ENCODE measurements around the gene USB1. TPM values are rescaled to one million over a fixed set of nuclear protein-coding genes. Genes with fewer than 3 reads are reported as not detected.

The USB1 gene
- total RNA-seq, 4 donors from 2014 or later: 18.8 to 42.5 (median 33.4) TPM

DNA sequence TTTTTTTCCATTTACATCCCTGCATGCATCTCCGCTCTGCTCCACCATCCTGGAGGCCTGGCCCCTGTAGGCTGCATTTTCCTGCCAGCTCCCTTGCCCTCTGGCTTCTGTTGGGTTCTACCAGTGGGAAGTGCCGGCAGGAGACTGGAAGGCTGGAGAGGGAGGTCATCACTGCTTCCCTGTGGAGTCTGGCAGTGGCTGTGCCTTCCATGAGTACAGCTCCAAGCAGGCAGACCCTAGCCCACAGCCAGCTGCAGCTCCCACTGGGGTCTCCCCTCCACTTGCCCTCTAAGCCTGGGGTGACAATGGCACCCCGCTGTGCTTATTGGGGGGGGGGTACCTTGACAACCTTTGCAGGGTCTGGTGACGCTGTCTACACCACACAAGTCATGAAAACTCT lies 61.6 kb downstream of the USB1 start:
- ATAC-seq (ENCODE audit: low FRiP score) (no peak), DNase-seq (ENCODE audit: low spot score) (no peak)
- TF ChIP-seq, protein P1, sequence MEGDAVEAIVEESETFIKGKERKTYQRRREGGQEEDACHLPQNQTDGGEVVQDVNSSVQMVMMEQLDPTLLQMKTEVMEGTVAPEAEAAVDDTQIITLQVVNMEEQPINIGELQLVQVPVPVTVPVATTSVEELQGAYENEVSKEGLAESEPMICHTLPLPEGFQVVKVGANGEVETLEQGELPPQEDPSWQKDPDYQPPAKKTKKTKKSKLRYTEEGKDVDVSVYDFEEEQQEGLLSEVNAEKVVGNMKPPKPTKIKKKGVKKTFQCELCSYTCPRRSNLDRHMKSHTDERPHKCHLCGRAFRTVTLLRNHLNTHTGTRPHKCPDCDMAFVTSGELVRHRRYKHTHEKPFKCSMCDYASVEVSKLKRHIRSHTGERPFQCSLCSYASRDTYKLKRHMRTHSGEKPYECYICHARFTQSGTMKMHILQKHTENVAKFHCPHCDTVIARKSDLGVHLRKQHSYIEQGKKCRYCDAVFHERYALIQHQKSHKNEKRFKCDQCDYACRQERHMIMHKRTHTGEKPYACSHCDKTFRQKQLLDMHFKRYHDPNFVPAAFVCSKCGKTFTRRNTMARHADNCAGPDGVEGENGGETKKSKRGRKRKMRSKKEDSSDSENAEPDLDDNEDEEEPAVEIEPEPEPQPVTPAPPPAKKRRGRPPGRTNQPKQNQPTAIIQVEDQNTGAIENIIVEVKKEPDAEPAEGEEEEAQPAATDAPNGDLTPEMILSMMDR (IDR thresholded peaks at IDR 0.05): no peak

DNA sequence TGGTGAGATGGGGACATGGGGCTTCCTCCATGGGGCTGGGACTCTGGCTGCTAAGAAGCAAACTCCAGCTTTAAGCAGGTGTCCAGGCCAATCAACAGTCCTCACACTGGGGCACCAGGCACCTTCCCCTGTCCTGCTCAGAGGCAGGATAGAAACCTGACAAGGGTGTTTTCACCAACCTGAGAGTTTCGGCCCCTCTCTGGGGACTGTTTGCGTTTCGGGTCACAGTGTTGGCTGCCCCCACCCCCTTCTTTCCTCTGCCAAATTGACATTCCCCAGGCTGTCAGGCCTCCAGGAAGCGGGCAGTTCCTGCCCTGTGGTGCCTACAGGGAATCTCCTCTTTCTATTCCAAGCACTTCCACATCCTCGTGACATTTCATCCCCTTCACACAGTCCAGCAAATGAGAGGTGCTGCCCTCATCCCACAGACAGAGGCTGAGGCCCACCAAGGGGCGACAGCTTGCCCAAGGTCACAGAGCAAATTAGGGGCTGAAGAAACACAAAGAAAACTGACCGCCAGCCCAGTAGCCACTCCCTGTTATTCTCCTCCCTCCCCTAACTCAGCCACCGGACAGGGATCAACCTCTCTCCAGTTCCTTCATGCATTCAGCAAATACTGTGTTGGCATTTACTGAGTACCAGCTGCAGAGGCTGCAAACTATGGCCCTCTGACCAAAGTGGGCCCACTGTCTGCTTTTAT lies 62.3 kb downstream of the USB1 start:
- no peak for ATAC-seq (ENCODE audit: low FRiP score)
- DNase-seq (ENCODE audit: low spot score): no peak

DNA sequence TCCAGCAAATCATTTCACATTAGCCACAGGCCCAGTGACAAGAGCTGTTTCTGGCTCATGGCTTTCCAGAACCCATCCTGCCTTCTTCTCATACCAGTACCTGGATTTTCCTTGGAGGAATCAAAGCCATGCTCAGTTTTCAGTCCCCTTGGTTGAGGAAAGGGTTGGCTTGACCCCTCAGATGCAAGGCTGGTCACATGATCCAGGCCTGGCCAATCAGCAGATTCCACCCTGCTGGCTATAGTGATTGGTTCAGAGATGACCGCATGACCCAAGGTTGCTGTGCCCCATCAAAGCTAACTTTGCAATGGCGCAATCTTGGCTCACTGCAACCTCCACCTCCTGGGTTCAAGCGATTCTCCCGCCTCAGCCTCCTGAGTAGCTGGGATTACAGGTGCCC lies 69.4 kb downstream of the USB1 start:
- DNase-seq (ENCODE audit: low spot score) (no peak), ATAC-seq (ENCODE audit: low FRiP score) (no peak)
- TF ChIP-seq, protein P1 (IDR thresholded peaks at IDR 0.05): no peak

More for the DNA sequence above, 62.3 kb downstream of the USB1 start:
- TF ChIP-seq, protein P1 (IDR thresholded peaks at IDR 0.05): no peak

Other genes starting within 250 kb of the USB1 start
- 10 to 100 TPM; 41.5 to 96.9 (median 58.9) TPM for gene KIFC3, start 198.9 kb upstream of the USB1 start, total RNA-seq
- not detected for gene CNGB1, start 30.3 kb upstream of the USB1 start, total RNA-seq
- gene ZNF319, start 735 bp upstream of the USB1 start, total RNA-seq: 1 to 10 TPM; 3.2 to 9.1 (median 5.6) TPM
- gene MMP15, start 24.3 kb downstream of the USB1 start, total RNA-seq: 10 to 100 TPM in 3 of 4 donors, 1 to 10 TPM in 1; 5.5 to 15.2 (median 14.4) TPM
- 10 to 100 TPM; 28.5 to 39.2 (median 33.8) TPM for gene CFAP20, start 128.0 kb downstream of the USB1 start, total RNA-seq
- 10 to 100 TPM; 34.4 to 48.8 (median 37.8) TPM for gene CSNK2A2, start 196.7 kb downstream of the USB1 start, total RNA-seq

All from omental fat pad (tissue), 4 donors.